Stimulated activated CD8-positive, alpha-beta memory T cell treated with anti-CD3 and anti-CD28 coated beads, Interleukin-2, amount 100 ng/mL, for 48 hours (primary cell): Measurements from ENCODE around the gene KIF1A.
"Not testable (repeated sequence)": the region's sequence is repeated elsewhere in the genome, so short reads cannot be mapped to it uniquely, and the experiment has no call there.

Source experiments
- DNase-seq, 2 donors: peaks; one replicate each; pipeline ENCODE4 v3.0.0-alpha.2; 2020; ENCODE audit warnings: low read depth in 2 of 2

KIF1A gene

GRCh38 chr2:240787521-240788472, 32.2 kb downstream of the KIF1A start:
- no peak for DNase-seq

- DNase-seq, result no peak
Observed at GRCh38 chr2:240786871-240787311, 33.1 kb downstream of the KIF1A start.

DNA sequence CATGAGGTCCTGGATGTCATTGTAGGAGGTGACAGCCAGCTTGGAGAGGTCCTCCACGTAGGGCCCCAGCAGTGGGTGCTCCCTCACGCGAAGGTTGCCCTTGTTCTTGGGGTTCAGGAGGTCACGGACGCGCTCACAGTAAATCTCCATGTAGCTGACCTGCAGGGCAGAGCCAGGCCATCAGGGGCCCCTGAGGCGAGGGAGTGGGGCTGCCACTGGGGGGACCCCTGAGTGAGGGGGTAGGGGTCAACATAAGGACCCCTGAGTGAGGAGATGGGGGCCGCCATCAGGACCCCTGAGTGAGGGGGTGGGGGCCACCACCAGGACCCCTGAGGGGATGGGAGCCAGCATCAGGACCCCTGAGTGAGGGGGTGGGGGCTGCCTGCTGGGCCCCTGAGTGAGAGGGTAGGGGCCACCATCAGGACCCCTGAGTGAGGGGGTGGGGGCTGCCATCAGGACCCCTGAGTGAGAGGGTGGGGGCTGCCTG, 33.6 kb downstream of the KIF1A start:
- DNase-seq, result no peak

DNA sequence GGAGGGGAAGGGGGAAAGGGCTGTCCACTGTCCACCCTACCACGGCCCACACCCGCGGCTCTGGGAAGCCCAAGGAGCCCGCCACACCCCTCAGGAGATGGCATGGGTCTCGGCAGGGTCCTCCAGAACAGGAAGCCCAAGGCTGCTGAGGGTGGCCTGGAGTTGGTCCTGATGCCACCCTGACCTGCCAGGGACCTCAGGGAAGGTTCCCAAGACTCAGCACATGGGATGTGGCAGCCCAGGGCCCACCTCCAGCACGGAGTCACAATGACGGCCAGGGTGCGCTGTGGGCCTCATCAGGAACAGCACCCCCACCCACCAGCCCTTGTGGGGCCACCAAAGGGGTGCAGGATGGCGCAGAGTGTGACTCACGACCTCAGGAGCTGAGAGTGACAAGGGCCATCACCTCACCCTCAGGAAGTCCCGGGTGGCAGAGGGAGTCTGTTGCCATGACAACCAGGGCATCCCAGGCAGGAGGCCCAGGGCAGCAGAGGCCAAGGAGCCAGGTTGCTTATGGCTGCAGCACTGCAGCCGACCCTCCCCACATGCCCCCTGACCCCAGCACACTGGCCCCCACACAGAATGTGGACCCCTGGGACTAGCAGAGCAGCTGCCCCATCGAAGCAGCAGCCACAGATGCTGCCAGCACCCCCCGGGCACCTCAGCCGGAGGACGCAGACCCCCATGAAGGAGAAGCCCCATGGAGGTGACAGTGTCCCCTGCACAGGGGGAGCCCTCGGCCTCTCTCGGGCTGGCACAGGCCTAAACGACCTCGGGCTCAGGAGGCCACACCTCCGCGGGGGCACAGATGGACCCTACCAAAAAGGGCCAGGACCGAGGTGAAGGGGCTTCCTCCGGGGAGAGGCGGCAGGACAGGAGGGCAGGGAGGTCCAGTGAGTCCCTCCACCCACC, 34.3 kb downstream of the KIF1A start:
- DNase-seq, result no peak

GRCh38 chr2:240784629-240785423, 35.2 kb downstream of the KIF1A start:
- no peak for DNase-seq

GRCh38 chr2:240783819-240784621, 36.0 kb downstream of the KIF1A start:
- DNase-seq, result no peak

GRCh38 chr2:240782886-240783818, 36.9 kb downstream of the KIF1A start:
- DNase-seq, result no peak

DNA sequence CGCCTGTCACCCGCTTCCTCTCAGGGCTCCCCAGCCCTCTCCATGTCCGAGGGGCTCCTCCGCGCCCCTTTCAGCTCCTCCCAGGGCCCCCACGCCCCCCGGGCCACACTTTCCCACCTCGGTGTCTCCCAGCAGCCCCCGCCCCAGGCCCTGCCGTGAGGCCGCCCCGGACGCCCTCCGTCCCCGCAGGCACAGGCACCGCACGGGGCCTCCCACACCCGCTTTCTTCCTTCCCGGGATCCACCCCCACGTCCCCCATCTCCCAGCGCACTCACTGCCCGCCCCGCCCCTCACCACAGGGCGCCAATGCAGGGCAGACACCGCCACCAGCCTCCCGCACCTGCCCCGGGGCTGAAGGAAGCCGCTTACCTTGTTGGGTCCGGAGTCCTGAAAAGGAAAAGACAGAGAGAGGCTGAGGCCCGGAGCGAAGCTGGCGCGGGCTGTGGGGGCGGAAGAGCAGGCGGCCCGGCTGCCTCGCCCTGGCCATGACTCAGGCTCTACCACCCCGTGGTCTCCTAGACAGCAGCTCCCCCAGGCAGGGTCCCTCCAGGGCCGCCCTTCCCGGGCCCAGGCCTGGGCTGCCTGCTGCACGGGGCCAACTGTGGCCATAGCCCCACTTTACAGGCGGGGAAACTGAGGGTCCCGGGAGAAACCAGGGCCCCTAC, 37.7 kb downstream of the KIF1A start:
- no peak for DNase-seq

GRCh38 chr2:240781471-240782220, 38.4 kb downstream of the KIF1A start:
- DNase-seq, result no peak

- no peak for DNase-seq
Observed at GRCh38 chr2:240780023-240780700, 39.9 kb downstream of the KIF1A start.

DNA sequence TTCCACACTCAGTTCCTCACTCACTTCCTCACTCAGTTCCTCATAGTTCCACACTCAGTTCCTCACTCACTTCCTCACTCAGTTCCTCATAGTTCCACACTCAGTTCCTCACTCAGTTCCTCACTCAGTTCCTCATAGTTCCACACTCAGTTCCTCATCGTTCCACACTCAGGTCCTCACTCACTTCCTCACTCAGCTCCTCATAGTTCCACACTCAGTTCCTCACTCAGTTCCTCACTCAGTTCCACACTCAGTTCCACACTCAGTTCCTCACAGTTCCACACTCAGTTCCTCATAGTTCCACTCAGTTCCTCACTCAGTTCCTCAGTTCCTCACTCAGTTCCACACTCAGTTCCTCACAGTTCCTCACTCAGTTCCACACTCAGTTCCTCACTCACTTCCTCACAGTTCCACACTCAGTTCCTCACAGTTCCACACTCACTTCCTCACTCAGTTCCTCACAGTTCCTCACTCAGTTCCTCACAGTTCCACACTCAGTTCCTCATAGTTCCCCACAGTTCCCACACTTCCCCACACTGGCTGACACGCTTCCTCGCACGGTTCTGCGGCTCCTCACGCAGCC, 40.7 kb downstream of the KIF1A start:
- DNase-seq, result not testable (repeated sequence)

DNA sequence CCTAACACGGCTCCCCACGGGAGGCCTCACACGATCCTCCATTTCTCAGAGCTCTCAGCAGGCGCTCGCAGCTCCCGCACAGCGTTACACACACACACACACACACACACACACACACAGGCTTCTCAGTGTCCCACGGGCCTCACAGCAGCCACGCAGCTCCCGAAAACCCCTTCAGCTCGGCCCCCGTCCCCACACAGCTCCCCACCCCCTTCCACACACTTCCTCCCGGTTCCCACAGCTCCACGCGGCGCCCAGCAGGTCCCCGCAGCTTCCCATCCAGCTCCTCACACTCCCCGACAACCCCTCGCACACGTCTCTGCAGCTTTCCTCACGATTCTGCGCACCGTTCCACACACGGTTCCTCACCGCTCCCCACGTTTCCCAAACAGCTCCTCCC, 41.6 kb downstream of the KIF1A start:
- no peak for DNase-seq

GRCh38 chr2:240777456-240778212, 42.4 kb downstream of the KIF1A start:
- DNase-seq, result no peak

DNA sequence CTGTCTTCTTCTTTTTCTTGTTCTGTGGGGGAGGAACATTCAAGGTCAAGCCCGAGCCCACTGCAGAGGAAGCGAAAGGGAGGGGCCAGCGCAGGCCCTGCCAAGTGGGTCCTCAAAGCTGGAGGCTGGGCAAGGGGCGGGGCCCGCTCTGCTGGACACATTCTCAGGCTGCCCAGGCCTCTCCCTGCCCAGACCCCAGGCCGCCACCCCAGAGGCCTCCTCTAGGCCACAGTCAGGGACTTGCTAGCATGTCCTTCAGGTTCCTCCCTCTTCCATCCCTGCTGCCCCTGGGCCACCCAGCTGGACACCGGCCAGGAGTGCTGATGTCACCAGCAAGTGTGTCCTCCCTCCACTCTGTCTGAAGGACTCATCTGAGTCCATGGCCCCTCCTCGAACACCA, 44.1 kb downstream of the KIF1A start:
- no peak for DNase-seq

DNA sequence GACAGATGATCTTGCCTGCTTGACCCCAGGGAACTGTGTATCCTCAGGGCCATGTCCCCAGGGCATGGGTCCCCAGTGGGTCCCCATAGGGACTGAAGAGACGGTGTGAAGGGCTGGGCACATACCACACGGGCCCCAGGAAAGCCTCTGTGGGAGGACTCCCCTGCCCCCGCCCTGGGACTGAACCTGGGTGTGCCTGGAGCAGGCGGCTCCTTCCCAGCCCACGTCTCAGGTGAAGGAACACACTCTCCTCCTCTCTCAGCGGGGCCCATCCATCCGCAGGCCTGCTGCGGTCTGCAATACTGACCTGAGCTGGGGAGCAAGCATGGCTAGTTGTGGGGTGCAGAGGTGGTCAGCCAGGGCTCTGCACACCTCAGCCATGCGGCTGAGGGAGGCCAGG, 45.2 kb downstream of the KIF1A start:
- DNase-seq, result no peak

DNA sequence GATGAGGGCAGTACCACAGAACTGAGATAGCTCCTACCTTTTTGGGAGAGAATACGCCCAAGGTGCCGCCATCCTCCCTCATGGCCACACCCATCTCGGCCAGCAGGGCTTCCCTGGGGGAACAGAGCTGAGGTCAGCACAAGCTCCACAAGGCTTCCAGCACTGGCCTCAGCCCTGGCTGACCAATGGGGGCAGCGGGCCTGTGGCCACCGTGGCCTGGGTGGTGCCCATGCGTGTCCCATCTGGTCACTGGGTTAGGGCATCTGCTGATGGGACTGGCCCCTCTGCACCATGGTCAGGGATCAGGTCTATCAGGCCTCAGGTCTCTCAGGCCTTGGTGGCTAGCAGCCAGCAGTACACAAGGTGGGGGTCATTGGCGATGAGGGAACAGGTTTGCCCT, 50.9 kb downstream of the KIF1A start:
- DNase-seq, result no peak

GRCh38 chr2:240768216-240768615, 51.8 kb downstream of the KIF1A start:
- no peak for DNase-seq
